Neural progenitor cell (in vitro differentiated cells): ENCODE data around the gene RFX3. TPM values are rescaled to one million over a fixed set of nuclear protein-coding genes. Genes with fewer than 3 reads are reported as not detected.

ENCODE experiments used
- DNase-seq: peaks from one replicate; pipeline ENCODE4 v3.0.0-alpha.2; 2016; ENCODE audit warnings: low spot score
- H2AFZ ChIP-seq: fragments of 200-600 bp; sonication (generic); replicated peaks from 2 replicates; pipeline ENCODE4 v1.6.1; 2016; ENCODE audit warnings: antibody characterized with exemption
- H3F3A ChIP-seq: fragments of 200-600 bp; sonication (generic); 2 replicates; pipeline ENCODE4 v1.6.1; 2016; ENCODE audit warnings: antibody characterized with exemption, low read depth
- H3K27ac ChIP-seq: fragments of 200-600 bp; sonication (generic); 2 replicates; pipeline ENCODE4 v1.5.1; 2016; ENCODE audit warnings: mild to moderate bottlenecking
- H3K27me3 ChIP-seq: fragments of 200-600 bp; sonication (generic); 2 replicates; pipeline ENCODE4 v1.6.1; 2016; ENCODE audit warnings: mild to moderate bottlenecking, moderate library complexity
- H3K36me3 ChIP-seq: fragments of 200-600 bp; sonication (generic); 2 replicates; pipeline ENCODE4 v1.5.1; 2016
- H3K4me1 ChIP-seq: fragments of 200-600 bp; sonication (generic); 2 replicates; pipeline ENCODE4 v1.6.1; 2016; ENCODE audit warnings: mixed run types
- H3K4me2 ChIP-seq: fragments of 200-600 bp; sonication (generic); 2 replicates; pipeline ENCODE4 v1.6.1; 2016
- H3K4me3 ChIP-seq: fragments of 200-600 bp; sonication (generic); 2 replicates; pipeline ENCODE4 v1.5.1; 2016
- H3K79me2 ChIP-seq: fragments of 200-600 bp; sonication (generic); 2 replicates; pipeline ENCODE4 v1.6.1; 2016; ENCODE audit warnings: low read depth
- H3K9ac ChIP-seq: fragments of 200-600 bp; sonication (generic); 2 replicates; pipeline ENCODE4 v1.6.1; 2016
- H3K9me3 ChIP-seq: fragments of 200-600 bp; sonication (generic); 2 replicates; pipeline ENCODE4 v1.5.1; 2016; ENCODE audit warnings: low read depth
- H4K20me1 ChIP-seq: fragments of 200-600 bp; sonication (generic); 2 replicates; pipeline ENCODE4 v1.6.1; 2016; ENCODE audit warnings: low read depth
- H3K27ac Mint-ChIP-seq: 3 replicates; pipeline ENCODE4 v1.8.0; 2021; ENCODE audit warnings: mixed read lengths
- H3K27me3 Mint-ChIP-seq: 2 replicates; pipeline ENCODE4 v1.8.0; 2022; ENCODE audit warnings: low read depth, mild to moderate bottlenecking, inconsistent platforms, moderate library complexity, mixed read lengths; ENCODE audit not compliant: insufficient read depth
- H3K36me3 Mint-ChIP-seq: 3 replicates; pipeline ENCODE4 v1.8.0; 2021; ENCODE audit warnings: mixed read lengths
- H3K4me1 Mint-ChIP-seq: 3 replicates; pipeline ENCODE4 v1.8.0; 2021; ENCODE audit warnings: mixed read lengths
- H3K4me3 Mint-ChIP-seq: 3 replicates; pipeline ENCODE4 v1.8.0; 2021; ENCODE audit warnings: mild to moderate bottlenecking, moderate library complexity, mixed read lengths
- H3K9me3 Mint-ChIP-seq: 3 replicates; pipeline ENCODE4 v1.8.0; 2020; ENCODE audit warnings: mixed read lengths
- CTCF ChIP-seq: fragments of 200-600 bp; sonication (generic); IDR thresholded peaks from 2 replicates; pipeline ENCODE4 v1.5.1; 2017; ENCODE audit warnings: antibody characterized with exemption, mild to moderate bottlenecking
- EZH2 ChIP-seq: fragments of 200-600 bp; sonication (generic); IDR thresholded peaks from 2 replicates; pipeline ENCODE4 v1.6.1; 2017; ENCODE audit warnings: antibody characterized with exemption, mild to moderate bottlenecking, moderate library complexity
- EZH2phosphoT487 ChIP-seq: fragments of 200-600 bp; sonication (generic); IDR thresholded peaks from 2 replicates; pipeline ENCODE4 v1.6.1; 2017; ENCODE audit warnings: antibody characterized with exemption
- total RNA-seq: library from RNA; depleted of rRNA; stranded (reverse); fragments of >200 nt; gene quantifications from 2 replicates; pipeline ENCODE4 v1.2.3, GENCODE V29; 2015; ENCODE audit warnings: low replicate concordance

The RFX3 gene
- total RNA-seq, 1 donor from 2014 or later, result 39.6 TPM

DNA sequence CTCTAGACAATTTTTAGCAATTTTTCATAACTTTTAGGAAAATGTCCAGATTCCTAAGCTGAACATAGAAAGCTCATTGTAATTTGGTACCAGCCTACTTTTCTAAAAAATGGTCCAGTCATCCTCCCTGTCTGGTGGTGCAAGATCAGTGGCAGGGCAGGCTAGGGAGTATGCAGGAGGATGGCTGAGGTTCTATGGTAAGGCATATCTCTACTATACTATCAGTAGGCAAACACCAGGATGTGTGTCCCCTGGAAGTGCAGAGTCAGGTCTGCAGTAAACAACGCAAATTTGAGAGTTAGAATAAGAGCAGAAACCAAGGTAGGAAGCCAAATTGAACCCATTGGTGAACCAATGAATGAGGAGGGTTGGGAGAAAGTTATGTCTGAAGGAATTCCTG lies 22.8 kb upstream of the RFX3 start:
- Histone ChIP-seq H2AFZ (no peak overlapping the region), H3K36me3 (no peaks in the 10 kb centered on the region), H4K20me1 (no peaks in the 10 kb centered on the region), H3K27ac (no peak overlapping the region), H3F3A (no peaks in the 10 kb centered on the region), H3K9me3 (no peaks in the 10 kb centered on the region), H3K9ac (no peak overlapping the region), H3K79me2 (no peaks in the 10 kb centered on the region), H3K4me3 (no peak overlapping the region), H3K4me2 (no peak overlapping the region), H3K4me1 (peaks cover under 1% of the 10 kb centered on the region), H3K27me3 (no peaks in the 10 kb centered on the region)
- Mint-ChIP-seq H3K27me3 (no peaks in the 10 kb centered on the region), H3K4me3 (no peak overlapping the region), H3K9me3 (no peaks in the 10 kb centered on the region), H3K4me1 (peaks cover 7% of the 10 kb centered on the region), H3K27ac (no peak overlapping the region), H3K36me3 (peaks cover 8% of the 10 kb centered on the region)
- DNase-seq, result no peak
- no peak for TF ChIP-seq CTCF
- TF ChIP-seq EZH2phosphoT487, result no peak
- no peak for TF ChIP-seq EZH2

DNA sequence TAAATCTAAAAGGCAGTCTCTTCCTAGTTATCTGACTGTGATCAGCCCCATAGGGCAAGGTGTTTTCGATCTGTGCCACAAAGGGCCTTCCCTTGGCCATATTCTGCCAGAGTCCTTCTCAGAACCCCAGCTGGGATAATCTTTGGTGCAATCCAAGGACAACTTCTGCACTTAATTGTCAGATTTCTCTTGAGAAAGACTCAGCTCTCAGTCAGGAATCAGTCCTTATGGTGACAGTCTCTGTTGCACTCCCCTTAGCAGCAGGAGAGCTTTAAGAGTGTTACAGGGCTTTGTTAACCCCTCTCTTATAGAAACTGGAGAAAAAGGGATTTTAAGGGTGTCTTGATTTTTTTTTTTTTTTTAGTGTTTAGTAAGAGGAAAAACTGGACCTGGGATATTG lies 15.4 kb upstream of the RFX3 start:
- peak; percentile 61 for DNase-seq
- Mint-ChIP-seq H3K27ac (peak overlapping the region; percentile 93), H3K4me3 (peak overlapping the region; percentile 45), H3K4me1 (peaks cover 22% of the 10 kb centered on the region), H3K36me3 (peaks cover 13% of the 10 kb centered on the region), H3K9me3 (peaks cover 15% of the 10 kb centered on the region), H3K27me3 (no peaks in the 10 kb centered on the region)
- no peaks in the 10 kb centered on the region for H3K79me2 ChIP-seq
- H3F3A ChIP-seq, result peaks cover 13% of the 10 kb centered on the region
- no peaks in the 10 kb centered on the region for H3K27me3 ChIP-seq
- H3K9me3 ChIP-seq, result no peaks in the 10 kb centered on the region
- H4K20me1 ChIP-seq, result no peaks in the 10 kb centered on the region
- H2AFZ ChIP-seq, result no peak overlapping the region
- H3K4me3 ChIP-seq, result no peak overlapping the region
- H3K9ac ChIP-seq, result no peak overlapping the region
- H3K36me3 ChIP-seq, result no peaks in the 10 kb centered on the region
- peak overlapping the region; percentile 68 for H3K4me2 ChIP-seq
- TF ChIP-seq EZH2 (no peak), EZH2phosphoT487 (no peak), CTCF (no peak)
- H3K4me1 ChIP-seq, result peaks cover 22% of the 10 kb centered on the region
- H3K27ac ChIP-seq, result peak overlapping the region; percentile 75

DNA sequence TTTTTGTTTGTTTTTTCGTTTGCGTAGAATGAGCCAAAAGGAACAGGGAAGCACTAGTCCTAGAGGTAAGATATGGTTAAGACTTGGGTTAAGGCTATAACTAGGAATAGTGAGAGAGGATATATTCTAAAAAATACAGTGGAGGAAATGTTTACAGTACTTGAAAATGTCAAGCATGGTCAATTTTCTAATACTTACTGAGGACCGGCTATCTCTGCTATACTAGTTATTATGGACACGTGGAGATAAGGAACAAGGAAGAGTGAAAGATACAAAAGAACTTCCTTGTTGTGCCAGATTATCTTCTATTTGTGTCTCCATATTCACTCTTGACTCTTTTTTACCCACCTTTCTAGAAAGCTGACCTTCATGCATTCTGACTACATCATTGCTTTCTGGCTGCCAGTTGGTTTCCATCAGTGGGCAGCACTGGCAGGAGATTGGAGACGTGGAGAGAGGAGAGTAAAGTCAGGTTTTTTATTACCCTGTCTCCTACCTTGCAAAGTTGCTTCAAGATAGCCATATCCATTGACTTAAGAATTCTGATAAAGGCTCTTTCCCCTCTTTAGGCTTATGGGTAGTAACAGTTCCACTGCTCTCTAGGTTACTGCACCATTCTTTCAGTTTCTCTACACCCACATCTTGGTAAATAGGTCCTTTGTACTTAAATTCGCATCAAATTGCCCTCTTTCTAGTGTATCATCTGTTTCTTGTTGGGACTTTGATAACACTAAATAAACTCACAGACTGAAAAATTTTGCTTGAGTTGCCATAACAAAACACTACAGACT lies 9.0 kb upstream of the RFX3 start:
- H3K9ac ChIP-seq, result no peak overlapping the region
- Mint-ChIP-seq H3K4me1 (peaks cover under 1% of the 10 kb centered on the region), H3K27ac (no peak overlapping the region), H3K4me3 (no peak overlapping the region), H3K27me3 (no peaks in the 10 kb centered on the region), H3K9me3 (peaks cover 16% of the 10 kb centered on the region), H3K36me3 (peaks cover 24% of the 10 kb centered on the region)
- no peak overlapping the region for H3K4me3 ChIP-seq
- TF ChIP-seq EZH2 (no peak), CTCF (no peak), EZH2phosphoT487 (no peak)
- H3K4me1 ChIP-seq, result peaks cover 5% of the 10 kb centered on the region
- H3K9me3 ChIP-seq, result no peaks in the 10 kb centered on the region
- H2AFZ ChIP-seq, result no peak overlapping the region
- DNase-seq, result no peak
- H3K27me3 ChIP-seq, result no peaks in the 10 kb centered on the region
- peaks cover 21% of the 10 kb centered on the region for H3K79me2 ChIP-seq
- H3F3A ChIP-seq, result no peaks in the 10 kb centered on the region
- no peak overlapping the region for H3K4me2 ChIP-seq
- peaks cover 4% of the 10 kb centered on the region for H4K20me1 ChIP-seq
- peaks cover 3% of the 10 kb centered on the region for H3K36me3 ChIP-seq
- H3K27ac ChIP-seq, result no peak overlapping the region
